Subcutaneous abdominal adipose tissue (tissue), 5 donors: ENCODE results near the gene AFAP1.

Source experiments
- H3K27ac ChIP-seq: one replicate; pipeline ENCODE4 v1.7.0; 2013; ENCODE audit warnings: low read depth, mild to moderate bottlenecking, inconsistent platforms, low read length, moderate library complexity
- H3K27me3 ChIP-seq, 5 donors: one replicate each; pipeline ENCODE4 v1.7.0; 2013; ENCODE audit warnings: low read length in 5 of 5, inconsistent platforms in 1 of 5; ENCODE audit not compliant: control insufficient read depth in 5 of 5, insufficient read depth in 4 of 5
- H3K36me3 ChIP-seq, 5 donors: one replicate each; pipeline ENCODE4 v1.7.0; 2013; ENCODE audit warnings: low read length in 5 of 5; ENCODE audit not compliant: control insufficient read depth in 5 of 5, insufficient read depth in 5 of 5
- H3K4me1 ChIP-seq, 5 donors: one replicate each; pipeline ENCODE4 v1.7.0; 2013; ENCODE audit warnings: low read length in 5 of 5, mild to moderate bottlenecking in 3 of 5, moderate library complexity in 1 of 5; ENCODE audit not compliant: control insufficient read depth in 5 of 5, insufficient read depth in 5 of 5
- H3K4me3 ChIP-seq, 5 donors: one replicate each; pipeline ENCODE4 v1.7.0; 2013; ENCODE audit warnings: low read length in 5 of 5, low read depth in 1 of 5
- H3K9ac ChIP-seq, 5 donors: one replicate each; pipeline ENCODE4 v1.7.0; 2013; ENCODE audit warnings: low read length in 5 of 5, mild to moderate bottlenecking in 4 of 5, moderate library complexity in 3 of 5
- H3K9me3 ChIP-seq, 5 donors: one replicate each; pipeline ENCODE4 v1.7.0; 2013; ENCODE audit warnings: low read length in 5 of 5; ENCODE audit not compliant: control insufficient read depth in 5 of 5
- donor health status: healthy.
- donor health status: healthy.
- donor health status: healthy.
- donor health status: healthy.
- donor health status: healthy.

The AFAP1 gene

GRCh38 chr4:7860600-7861163 is 79.0 kb downstream of the AFAP1 start:
- Histone ChIP-seq H3K36me3 (peaks cover 0 to 4% (median 0%) of the 10 kb centered on the region in 5 donors), H3K4me3 (no peak overlapping the region), H3K9me3 (no peaks in the 10 kb centered on the region), H3K27me3 (no peaks in the 10 kb centered on the region), H3K27ac (no peak overlapping the region), H3K4me1 (peaks cover 0 to 22% (median 21%) of the 10 kb centered on the region in 5 donors), H3K9ac (no peak overlapping the region)

- Histone ChIP-seq H3K4me3 (no peak overlapping the region), H3K9me3 (no peaks in the 10 kb centered on the region), H3K27ac (no peak overlapping the region), H3K27me3 (no peaks in the 10 kb centered on the region), H3K9ac (no peak overlapping the region), H3K4me1 (peaks cover 0 to 30% (median 24%) of the 10 kb centered on the region in 5 donors), H3K36me3 (peaks cover 0 to 10% (median 5%) of the 10 kb centered on the region in 5 donors)
Measured at GRCh38 chr4:7859326-7859725, 80.3 kb downstream of the AFAP1 start.

GRCh38 chr4:7858498-7858897 is 81.2 kb downstream of the AFAP1 start:
- Histone ChIP-seq H3K4me3 (no peak overlapping the region), H3K9me3 (no peaks in the 10 kb centered on the region), H3K27ac (no peak overlapping the region), H3K27me3 (no peaks in the 10 kb centered on the region), H3K9ac (no peak overlapping the region), H3K4me1 (peaks cover 0 to 32% (median 31%) of the 10 kb centered on the region in 5 donors), H3K36me3 (peaks cover 0 to 16% (median 7%) of the 10 kb centered on the region in 5 donors)

DNA sequence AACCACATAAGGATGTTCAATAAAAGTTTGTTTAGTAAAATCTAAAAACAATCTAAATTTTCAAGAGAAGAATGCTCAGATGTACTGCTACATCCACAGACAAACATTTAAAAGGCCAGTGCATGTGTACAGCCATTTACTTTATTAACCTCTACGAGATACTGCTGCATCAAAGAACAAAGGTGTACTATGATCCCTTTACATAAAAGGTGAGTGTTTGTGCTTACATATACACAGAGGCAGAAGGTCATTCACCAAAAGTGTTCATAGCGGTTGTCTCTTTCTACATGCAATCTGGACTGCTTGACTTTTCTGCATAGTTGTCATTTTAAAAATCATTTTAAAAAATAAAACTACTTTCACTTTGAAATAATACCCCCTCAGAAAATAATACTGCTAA is 81.7 kb downstream of the AFAP1 start:
- Histone ChIP-seq H3K4me1 (peaks cover 0 to 37% (median 35%) of the 10 kb centered on the region in 5 donors), H3K4me3 (no peak overlapping the region), H3K27ac (no peak overlapping the region), H3K9me3 (no peaks in the 10 kb centered on the region), H3K36me3 (peaks cover 0 to 18% (median 8%) of the 10 kb centered on the region in 5 donors), H3K9ac (no peak overlapping the region), H3K27me3 (no peaks in the 10 kb centered on the region)

GRCh38 chr4:7857238-7857701 is 82.4 kb downstream of the AFAP1 start:
- no peaks in the 10 kb centered on the region for H3K27me3 ChIP-seq
- H3K9ac ChIP-seq = no peak overlapping the region
- no peak overlapping the region for H3K4me3 ChIP-seq
- H3K9me3 ChIP-seq = no peaks in the 10 kb centered on the region
- H3K4me1 ChIP-seq = peaks cover 2 to 44% (median 35%) of the 10 kb centered on the region in 5 donors
- peaks cover 0 to 18% (median 8%) of the 10 kb centered on the region in 5 donors for H3K36me3 ChIP-seq
- H3K27ac ChIP-seq = no peak overlapping the region

GRCh38 chr4:7855731-7856130 is 83.9 kb downstream of the AFAP1 start:
- Histone ChIP-seq H3K27me3 (no peaks in the 10 kb centered on the region), H3K9me3 (no peaks in the 10 kb centered on the region), H3K4me3 (no peak overlapping the region), H3K36me3 (peaks cover 0 to 24% (median 13%) of the 10 kb centered on the region in 5 donors), H3K27ac (no peak overlapping the region), H3K4me1 (peaks cover 2 to 39% (median 24%) of the 10 kb centered on the region in 5 donors), H3K9ac (no peak overlapping the region)

GRCh38 chr4:7854697-7855370 is 84.8 kb downstream of the AFAP1 start:
- peaks cover 0 to 31% (median 17%) of the 10 kb centered on the region in 5 donors for H3K36me3 ChIP-seq
- H3K9me3 ChIP-seq = no peaks in the 10 kb centered on the region
- H3K4me3 ChIP-seq = no peak overlapping the region
- H3K9ac ChIP-seq = no peak overlapping the region
- peaks cover 2 to 39% (median 21%) of the 10 kb centered on the region in 5 donors for H3K4me1 ChIP-seq
- no peaks in the 10 kb centered on the region for H3K27me3 ChIP-seq
- H3K27ac ChIP-seq = no peak overlapping the region

GRCh38 chr4:7854216-7854615 is 85.4 kb downstream of the AFAP1 start:
- Histone ChIP-seq H3K27ac (peak overlapping the region; percentile 58), H3K4me3 (no peak overlapping the region), H3K4me1 (peaks cover 2 to 41% (median 23%) of the 10 kb centered on the region in 5 donors), H3K9me3 (no peaks in the 10 kb centered on the region), H3K36me3 (peaks cover 0 to 31% (median 17%) of the 10 kb centered on the region in 5 donors), H3K27me3 (no peaks in the 10 kb centered on the region), H3K9ac (peak overlapping the region in 1 of 5 donors; percentile 10)

DNA sequence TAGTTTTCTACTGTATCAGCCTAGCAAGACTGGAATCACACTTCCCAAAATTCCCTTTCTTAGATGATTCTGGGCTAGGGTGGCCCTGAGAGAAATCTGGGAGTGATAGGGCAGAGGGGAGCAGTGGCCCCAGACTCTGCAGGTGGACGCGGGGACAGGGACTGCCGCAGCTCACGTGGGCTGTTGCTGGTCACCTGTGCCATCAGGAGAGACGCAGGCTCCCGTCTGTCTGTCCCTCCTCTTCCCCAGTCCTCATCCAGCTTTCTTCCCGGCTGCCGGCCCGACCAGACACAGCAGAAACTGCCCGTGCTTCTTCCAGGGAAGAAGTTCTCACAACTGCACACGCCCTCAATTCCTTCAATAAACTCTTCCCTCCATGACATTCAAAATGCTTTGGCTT is 86.4 kb downstream of the AFAP1 start:
- Histone ChIP-seq H3K9me3 (no peaks in the 10 kb centered on the region), H3K27ac (no peak overlapping the region), H3K9ac (no peak overlapping the region), H3K27me3 (no peaks in the 10 kb centered on the region), H3K4me3 (no peak overlapping the region), H3K4me1 (peaks cover 2 to 49% (median 30%) of the 10 kb centered on the region in 5 donors), H3K36me3 (peaks cover 0 to 31% (median 17%) of the 10 kb centered on the region in 5 donors)

DNA sequence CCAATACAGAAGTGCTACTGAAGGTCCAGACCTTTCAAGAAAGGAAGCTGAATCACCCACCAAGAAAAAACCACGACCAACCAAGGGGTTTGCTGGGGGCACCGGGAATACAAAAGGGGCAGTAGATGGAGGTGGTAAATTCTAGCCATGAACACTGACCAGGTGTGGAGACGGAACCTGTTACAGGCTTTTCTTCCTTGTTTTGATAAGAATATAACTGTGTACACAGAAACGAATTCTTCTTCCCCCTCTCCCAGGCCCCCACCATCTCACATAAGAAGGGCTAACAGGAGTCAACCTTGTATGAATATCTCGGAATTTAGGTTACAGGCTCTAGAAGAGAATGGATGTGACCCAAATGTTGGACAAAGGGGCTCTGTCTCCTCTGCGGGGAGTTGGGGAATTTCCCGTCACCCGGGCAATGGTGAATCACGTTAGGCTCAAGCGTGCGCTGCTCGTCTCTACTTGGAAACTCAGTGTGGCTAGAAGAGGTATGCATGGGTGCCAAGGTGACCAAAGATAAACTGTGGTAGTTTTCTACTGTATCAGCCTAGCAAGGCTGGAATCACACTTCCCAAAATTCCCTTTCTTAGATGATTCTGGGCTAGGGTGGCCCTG is 87.0 kb downstream of the AFAP1 start:
- Histone ChIP-seq H3K9me3 (no peaks in the 10 kb centered on the region), H3K27ac (no peak overlapping the region), H3K4me3 (no peak overlapping the region), H3K9ac (no peak overlapping the region), H3K4me1 (peaks cover 2 to 48% (median 30%) of the 10 kb centered on the region in 5 donors), H3K27me3 (no peaks in the 10 kb centered on the region), H3K36me3 (peaks cover 0 to 31% (median 17%) of the 10 kb centered on the region in 5 donors)
